Neutrophil (primary cell): ENCODE measurements around the gene TRAF6.

ENCODE experiments used
- H3K27ac ChIP-seq: fragments of 200-600 bp; sonication (generic); 2 replicates; pipeline ENCODE4 v1.5.1; 2016; ENCODE audit warnings: mild to moderate bottlenecking, moderate library complexity
- H3K27me3 ChIP-seq: fragments of 200-600 bp; sonication (generic); 2 replicates; pipeline ENCODE4 v1.6.0; 2016; ENCODE audit warnings: mild to moderate bottlenecking
- H3K36me3 ChIP-seq: fragments of 200-600 bp; sonication (generic); 2 replicates; pipeline ENCODE4 v1.5.1; 2017
- H3K4me1 ChIP-seq, 2 experiments: fragments of 200-600 bp in 1 of 2; sonication (generic) in 1 of 2; 1 replicate in 1 of 2; 2 replicates in 1 of 2; pipeline versions ENCODE4 v1.5.1 to v1.6.1; 2013 to 2016; ENCODE audit warnings: low read depth in 1 of 2, low read length in 1 of 2, mild to moderate bottlenecking in 1 of 2, moderate library complexity in 1 of 2; ENCODE audit not compliant: control insufficient read depth in 1 of 2, insufficient read depth in 1 of 2
- H3K4me3 ChIP-seq, 2 experiments: fragments of 200-600 bp in 1 of 2; sonication (generic) in 1 of 2; 1 replicate in 1 of 2; 2 replicates in 1 of 2; pipeline ENCODE4 v1.5.1; 2013 to 2016; ENCODE audit warnings: low read depth in 1 of 2, low read length in 1 of 2, mild to moderate bottlenecking in 1 of 2, moderate library complexity in 1 of 2
- H3K9me3 ChIP-seq: fragments of 200-600 bp; sonication (generic); 2 replicates; pipeline ENCODE4 v1.5.1; 2016
- TF ChIP-seq, protein P1 (sequence below): fragments of 200-600 bp; sonication (generic); IDR thresholded peaks from 2 replicates; pipeline ENCODE4 v1.5.1; 2016; ENCODE audit warnings: antibody characterized with exemption

TRAF6 gene

DNA sequence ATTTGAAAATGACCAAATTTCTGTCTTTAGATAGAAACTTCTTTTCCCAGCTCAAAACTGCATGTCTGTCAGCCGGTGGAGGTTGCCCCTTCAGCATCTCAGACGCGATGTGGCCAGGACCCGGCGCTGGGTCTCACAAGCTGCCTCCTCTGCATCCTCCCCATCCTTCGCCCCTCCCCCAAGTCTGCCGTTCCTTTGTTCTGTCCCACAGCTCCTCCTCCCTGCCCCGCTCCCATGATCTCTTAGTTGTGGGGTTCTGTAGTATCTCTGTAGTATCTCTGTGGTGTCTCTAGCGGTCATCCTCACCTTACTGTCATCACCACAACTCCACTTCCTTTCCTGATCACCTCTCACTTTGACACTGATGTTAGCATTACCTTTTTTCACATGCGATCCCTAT, 49.9 kb downstream of the TRAF6 start:
- H3K4me3 ChIP-seq: no peak overlapping the region
- no peaks in the 10 kb centered on the region for H3K4me1 ChIP-seq
- no peaks in the 10 kb centered on the region for H3K9me3 ChIP-seq
- no peaks in the 10 kb centered on the region for H3K36me3 ChIP-seq
- TF ChIP-seq, protein P1, sequence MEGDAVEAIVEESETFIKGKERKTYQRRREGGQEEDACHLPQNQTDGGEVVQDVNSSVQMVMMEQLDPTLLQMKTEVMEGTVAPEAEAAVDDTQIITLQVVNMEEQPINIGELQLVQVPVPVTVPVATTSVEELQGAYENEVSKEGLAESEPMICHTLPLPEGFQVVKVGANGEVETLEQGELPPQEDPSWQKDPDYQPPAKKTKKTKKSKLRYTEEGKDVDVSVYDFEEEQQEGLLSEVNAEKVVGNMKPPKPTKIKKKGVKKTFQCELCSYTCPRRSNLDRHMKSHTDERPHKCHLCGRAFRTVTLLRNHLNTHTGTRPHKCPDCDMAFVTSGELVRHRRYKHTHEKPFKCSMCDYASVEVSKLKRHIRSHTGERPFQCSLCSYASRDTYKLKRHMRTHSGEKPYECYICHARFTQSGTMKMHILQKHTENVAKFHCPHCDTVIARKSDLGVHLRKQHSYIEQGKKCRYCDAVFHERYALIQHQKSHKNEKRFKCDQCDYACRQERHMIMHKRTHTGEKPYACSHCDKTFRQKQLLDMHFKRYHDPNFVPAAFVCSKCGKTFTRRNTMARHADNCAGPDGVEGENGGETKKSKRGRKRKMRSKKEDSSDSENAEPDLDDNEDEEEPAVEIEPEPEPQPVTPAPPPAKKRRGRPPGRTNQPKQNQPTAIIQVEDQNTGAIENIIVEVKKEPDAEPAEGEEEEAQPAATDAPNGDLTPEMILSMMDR: no peak
- no peaks in the 10 kb centered on the region for H3K27me3 ChIP-seq
- H3K27ac ChIP-seq: no peak overlapping the region

DNA sequence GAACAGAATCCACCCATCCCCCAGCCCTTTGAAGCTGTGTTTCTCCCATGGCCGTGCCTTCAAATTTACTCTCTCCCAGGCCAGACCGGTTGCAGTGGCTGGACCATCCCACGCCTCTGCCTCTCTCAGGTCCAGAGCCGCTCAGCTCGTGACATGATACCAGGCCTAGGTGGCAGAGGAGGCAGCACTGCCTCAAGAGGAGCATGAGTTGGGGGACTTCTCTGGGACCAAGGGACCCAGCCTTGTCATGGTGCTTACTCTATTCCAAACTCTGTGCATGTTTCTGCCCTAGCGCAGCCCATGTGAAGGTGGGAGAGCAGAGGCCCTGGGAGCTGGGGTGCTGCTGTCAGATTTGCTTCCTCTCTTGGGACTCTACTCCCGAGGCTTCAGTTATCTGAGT, 51.0 kb downstream of the TRAF6 start:
- peaks cover 0 to 1% of the 10 kb centered on the region in 2 experiments for H3K4me1 ChIP-seq
- no peaks in the 10 kb centered on the region for H3K9me3 ChIP-seq
- no peaks in the 10 kb centered on the region for H3K36me3 ChIP-seq
- TF ChIP-seq, protein P1: no peak
- no peak overlapping the region for H3K4me3 ChIP-seq
- no peaks in the 10 kb centered on the region for H3K27me3 ChIP-seq
- H3K27ac ChIP-seq: no peak overlapping the region

DNA sequence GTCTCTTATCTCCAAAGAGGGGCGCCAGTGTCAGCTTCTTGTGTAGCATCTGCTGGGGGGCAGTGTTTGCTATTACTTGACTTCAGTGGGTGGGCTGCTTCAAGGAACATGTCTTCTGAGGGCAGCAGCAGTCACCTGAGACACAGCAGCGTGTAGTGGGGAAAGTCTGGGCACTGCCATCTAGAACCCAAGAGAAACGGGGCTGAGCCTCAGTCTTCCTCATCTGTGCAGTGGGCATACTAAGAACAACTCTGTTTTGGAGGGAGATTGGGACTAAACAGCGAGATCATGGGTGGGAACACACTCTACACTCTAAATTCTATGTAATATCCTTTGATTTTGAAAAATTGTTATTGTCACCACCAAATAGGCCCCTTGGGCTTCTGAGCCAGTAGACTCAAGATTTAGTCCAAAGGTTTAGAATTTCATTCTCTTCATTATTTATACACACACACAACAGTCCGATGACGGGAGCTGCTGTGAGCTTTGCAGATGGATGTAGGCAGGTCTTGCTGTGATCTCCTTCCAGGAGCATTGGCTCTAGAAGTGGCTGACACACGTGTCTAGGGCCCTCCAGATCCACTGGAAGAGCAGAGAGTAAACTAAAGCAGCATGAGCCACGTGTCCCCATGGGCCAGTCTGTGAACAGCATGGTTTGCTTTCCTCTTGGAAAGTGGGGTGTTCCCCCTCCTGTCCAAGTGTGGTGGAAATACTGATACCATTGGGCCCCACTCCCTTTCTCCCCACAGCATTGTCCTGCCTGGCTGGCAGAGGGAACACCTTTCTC, 51.8 kb downstream of the TRAF6 start:
- peaks cover 3 to 6% of the 10 kb centered on the region in 2 experiments for H3K4me1 ChIP-seq
- no peaks in the 10 kb centered on the region for H3K27me3 ChIP-seq
- no peak overlapping the region for H3K27ac ChIP-seq
- no peak overlapping the region for H3K4me3 ChIP-seq
- TF ChIP-seq, protein P1: no peak
- H3K36me3 ChIP-seq: no peaks in the 10 kb centered on the region
- H3K9me3 ChIP-seq: no peaks in the 10 kb centered on the region

- no peaks in the 10 kb centered on the region for H3K9me3 ChIP-seq
- H3K27me3 ChIP-seq: no peaks in the 10 kb centered on the region
- H3K4me3 ChIP-seq: no peak overlapping the region
- H3K4me1 ChIP-seq: peaks cover 3 to 12% of the 10 kb centered on the region in 2 experiments
- H3K36me3 ChIP-seq: peaks cover 4% of the 10 kb centered on the region
- TF ChIP-seq, protein P1: no peak
- H3K27ac ChIP-seq: no peak overlapping the region
Observed at GRCh38 chr11:36456156-36456555, 53.9 kb downstream of the TRAF6 start.

DNA sequence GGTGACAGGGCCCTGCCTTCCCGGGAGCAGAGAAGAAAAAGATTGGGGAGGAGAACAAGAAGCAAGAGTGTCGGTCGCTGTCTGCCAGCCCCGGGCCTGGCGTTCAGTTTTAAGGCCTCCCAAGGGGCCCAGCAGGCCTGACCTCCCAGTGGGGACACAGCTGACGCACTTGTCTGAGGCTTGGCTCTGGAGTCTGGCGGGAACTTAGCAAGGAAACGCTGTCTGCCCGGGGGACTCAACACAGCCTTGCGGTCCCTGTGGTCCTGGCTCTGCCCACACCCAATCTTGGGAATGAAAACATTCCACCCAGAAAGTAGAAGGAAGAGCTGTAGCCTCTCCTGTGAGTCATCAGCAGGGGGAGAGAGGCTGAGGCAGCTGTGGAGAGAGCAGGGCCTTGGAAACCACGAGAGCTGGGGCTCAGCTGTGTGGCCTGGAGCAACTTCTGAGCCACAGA, 54.4 kb downstream of the TRAF6 start:
- peaks cover 7% of the 10 kb centered on the region for H3K36me3 ChIP-seq
- H3K27ac ChIP-seq: no peak overlapping the region
- peaks cover 3 to 13% of the 10 kb centered on the region in 2 experiments for H3K4me1 ChIP-seq
- no peak overlapping the region for H3K4me3 ChIP-seq
- no peaks in the 10 kb centered on the region for H3K9me3 ChIP-seq
- TF ChIP-seq, protein P1: no peak
- no peaks in the 10 kb centered on the region for H3K27me3 ChIP-seq
